Measurements from ENCODE around the gene ZNF689.

GRCh38 chr16:30641378-30641982 lies 31.3 kb upstream of the ZNF689 start:
- no peak for TF ChIP-seq CTCF (IDR thresholded peaks at IDR 0.05; ENCODE audit: low read length)
- no peak for TF ChIP-seq EZH2phosphoT487 (IDR thresholded peaks at IDR 0.05; ENCODE audit: low read length)
- TF ChIP-seq EZH2 (optimal IDR thresholded peaks at IDR 0.05; ENCODE audit: low read depth, low read length): no peak
